DOHH2 (cell line): ENCODE results near the gene SLC6A11.

Experiments
- H3F3A ChIP-seq: fragments of 200-600 bp; sonication (generic), shearing (Covaris generic); 2 replicates; pipeline ENCODE4 v1.6.0; 2016; ENCODE audit warnings: antibody characterized with exemption, mild to moderate bottlenecking; ENCODE audit not compliant: control insufficient read depth, insufficient read depth
- H3K27ac ChIP-seq: fragments of 200-600 bp; sonication (generic); 2 replicates; pipeline ENCODE4 v1.5.1; 2014; ENCODE audit warnings: low read depth, mild to moderate bottlenecking, low read length, moderate library complexity
- H3K27me3 ChIP-seq: fragments of 200-600 bp; sonication (generic); 2 replicates; pipeline ENCODE4 v1.6.1; 2014; ENCODE audit warnings: mild to moderate bottlenecking, low read length, mixed read lengths; ENCODE audit not compliant: control insufficient read depth
- H3K36me3 ChIP-seq: fragments of 200-600 bp; sonication (generic); 2 replicates; pipeline ENCODE4 v1.6.1; 2014; ENCODE audit warnings: mild to moderate bottlenecking, low read length, moderate library complexity, mixed read lengths; ENCODE audit not compliant: control insufficient read depth
- H3K4me1 ChIP-seq: fragments of 200-600 bp; sonication (generic); 2 replicates; pipeline ENCODE4 v1.6.1; 2014; ENCODE audit warnings: mild to moderate bottlenecking, low read length, mixed read lengths; ENCODE audit not compliant: control insufficient read depth
- H3K4me2 ChIP-seq: fragments of 200-600 bp; sonication (generic); 2 replicates; pipeline ENCODE4 v1.6.0; 2014; ENCODE audit warnings: mild to moderate bottlenecking, low read length, moderate library complexity
- H3K4me3 ChIP-seq: fragments of 200-600 bp; sonication (generic); 2 replicates; pipeline ENCODE4 v1.5.1; 2014; ENCODE audit warnings: mild to moderate bottlenecking, low read length, mixed read lengths
- H3K79me2 ChIP-seq: fragments of 200-600 bp; sonication (generic); 2 replicates; pipeline ENCODE4 v1.6.1; 2014; ENCODE audit warnings: mild to moderate bottlenecking, low read length, mixed read lengths; ENCODE audit not compliant: control insufficient read depth
- H3K9me2 ChIP-seq: fragments of 200-600 bp; sonication (generic); replicated peaks from 2 replicates; pipeline ENCODE4 v1.6.1; 2014; ENCODE audit warnings: mild to moderate bottlenecking, low read length, mixed read lengths; ENCODE audit not compliant: control insufficient read depth
- H3K9me3 ChIP-seq: fragments of 200-600 bp; sonication (generic); 2 replicates; pipeline ENCODE4 v1.6.1; 2014; ENCODE audit warnings: antibody characterized with exemption, low read length, mixed read lengths; ENCODE audit not compliant: control insufficient read depth, insufficient read depth
- H4K20me1 ChIP-seq: fragments of 200-600 bp; sonication (generic); 2 replicates; pipeline ENCODE4 v1.6.0; 2014; ENCODE audit warnings: low read depth, mild to moderate bottlenecking, antibody characterized with exemption, low read length, moderate library complexity; ENCODE audit not compliant: control insufficient read depth, insufficient read depth
- CTCF ChIP-seq: fragments of 200-600 bp; sonication (generic); IDR thresholded peaks from one replicate; pipeline ENCODE4 v1.5.1; 2014; ENCODE audit warnings: antibody characterized with exemption, mild to moderate bottlenecking, low read depth, low read length; ENCODE audit not compliant: poor library complexity, severe bottlenecking
- EZH2phosphoT487 ChIP-seq: fragments of 200-600 bp; sonication (generic); IDR thresholded peaks from 2 replicates; pipeline ENCODE4 v1.6.1; 2017; ENCODE audit warnings: borderline replicate concordance, mild to moderate bottlenecking, antibody characterized with exemption, low read length, moderate library complexity, mixed read lengths

SLC6A11 gene

GRCh38 chr3:10975695-10976234, 159.7 kb downstream of the SLC6A11 start:
- no peak overlapping the region for H3K4me2 ChIP-seq
- H3K9me3 ChIP-seq, result peaks cover 9% of the 10 kb centered on the region; the same call in 1 of the 2 replicates
- TF ChIP-seq CTCF (no peak), EZH2phosphoT487 (no peak)

GRCh38 chr3:10976770-10977169, 160.7 kb downstream of the SLC6A11 start:
- Histone ChIP-seq H3K9me3 (peaks cover 9% of the 10 kb centered on the region; the same call in 1 of the 2 replicates), H3K79me2 (no peaks in the 10 kb centered on the region), H3K4me2 (no peak overlapping the region), H4K20me1 (no peaks in the 10 kb centered on the region), H3K27ac (no peak overlapping the region), H3K4me1 (no peaks in the 10 kb centered on the region), H3K9me2 (no peaks in the 10 kb centered on the region), H3K36me3 (no peaks in the 10 kb centered on the region), H3F3A (no peaks in the 10 kb centered on the region), H3K4me3 (no peak overlapping the region), H3K27me3 (no peaks in the 10 kb centered on the region; the same call in none of the 2 replicates)
- TF ChIP-seq EZH2phosphoT487 (no peak), CTCF (no peak)

More at GRCh38 chr3:10975695-10976234, 159.7 kb downstream of the SLC6A11 start:
- no peaks in the 10 kb centered on the region for H3K9me2 ChIP-seq
- no peaks in the 10 kb centered on the region for H3K4me1 ChIP-seq
- H3K4me3 ChIP-seq, result no peak overlapping the region
- no peaks in the 10 kb centered on the region for H4K20me1 ChIP-seq
- H3K27me3 ChIP-seq, result no peaks in the 10 kb centered on the region
- no peaks in the 10 kb centered on the region for H3K79me2 ChIP-seq
- no peaks in the 10 kb centered on the region for H3F3A ChIP-seq
- no peak overlapping the region for H3K27ac ChIP-seq
- no peaks in the 10 kb centered on the region for H3K36me3 ChIP-seq

GRCh38 chr3:10977892-10978510, 162.0 kb downstream of the SLC6A11 start:
- TF ChIP-seq EZH2phosphoT487 (no peak), CTCF (no peak)
- H3K79me2 ChIP-seq, result no peaks in the 10 kb centered on the region

More at GRCh38 chr3:10977892-10978510, 162.0 kb downstream of the SLC6A11 start:
- Histone ChIP-seq H3K27ac (no peak overlapping the region), H3K4me2 (no peak overlapping the region), H3K36me3 (no peaks in the 10 kb centered on the region), H3K4me1 (no peaks in the 10 kb centered on the region), H4K20me1 (no peaks in the 10 kb centered on the region), H3K27me3 (peaks cover 7% of the 10 kb centered on the region), H3F3A (no peaks in the 10 kb centered on the region), H3K4me3 (no peak overlapping the region), H3K9me2 (no peaks in the 10 kb centered on the region), H3K9me3 (peaks cover 9% of the 10 kb centered on the region; the same call in 1 of the 2 replicates)
